Astrocyte (in vitro differentiated cells and primary cell): ENCODE results near the gene LCMT1. TPM values are rescaled to one million over a fixed set of nuclear protein-coding genes. Genes with fewer than 3 reads are reported as not detected.

Experiments used
- DNase-seq: peaks from one replicate; pipeline ENCODE4 v3.0.0-alpha.2; 2010; ENCODE audit warnings: low read depth
- FAIRE-seq: peaks from 2 replicates; lab custom pipeline; 2011; peaks lifted over from hg19 to GRCh38; lab: Jason Lieb, UNC
- H2AFZ ChIP-seq: 2 replicates; pipeline ENCODE4 v1.6.0; 2012; ENCODE audit warnings: low read depth, low read length, inconsistent platforms
- H3K27ac ChIP-seq: 2 replicates; pipeline ENCODE4 v1.5.1; 2011; ENCODE audit warnings: low read depth, low read length, inconsistent platforms
- H3K27me3 ChIP-seq: 2 replicates; pipeline ENCODE4 v1.6.0; 2011; ENCODE audit warnings: low read length, inconsistent platforms; ENCODE audit not compliant: insufficient read depth
- H3K36me3 ChIP-seq: 2 replicates; pipeline ENCODE4 v1.5.1; 2011; ENCODE audit warnings: low read length, inconsistent platforms; ENCODE audit not compliant: insufficient read depth
- H3K4me1 ChIP-seq: 2 replicates; pipeline ENCODE4 v1.5.1; 2011; ENCODE audit warnings: low read length, inconsistent platforms; ENCODE audit not compliant: insufficient read depth
- H3K4me2 ChIP-seq: 2 replicates; pipeline ENCODE4 v1.6.0; 2012; ENCODE audit warnings: low read length, inconsistent platforms
- H3K4me3 ChIP-seq: 2 replicates; pipeline ENCODE4 v1.5.1; 2011; ENCODE audit warnings: low read depth, mild to moderate bottlenecking, low read length, inconsistent platforms; ENCODE audit not compliant: insufficient read depth
- H3K79me2 ChIP-seq: 2 replicates; pipeline ENCODE4 v1.6.0; 2012; ENCODE audit warnings: mild to moderate bottlenecking, low read length, inconsistent platforms; ENCODE audit not compliant: insufficient read depth
- H3K9ac ChIP-seq: 2 replicates; pipeline ENCODE4 v1.6.0; 2012; ENCODE audit warnings: mild to moderate bottlenecking, low read length, inconsistent platforms
- H3K9me3 ChIP-seq: 2 replicates; pipeline ENCODE4 v1.5.1; 2012; ENCODE audit warnings: low read depth, mild to moderate bottlenecking, low read length, inconsistent platforms; ENCODE audit not compliant: insufficient read depth
- H4K20me1 ChIP-seq: 2 replicates; pipeline ENCODE4 v1.6.0; 2012; ENCODE audit warnings: low read length, inconsistent platforms; ENCODE audit not compliant: insufficient read depth
- H3K27ac Mint-ChIP-seq: one replicate; pipeline ENCODE4 v1.8.0; 2021; ENCODE audit warnings: mild to moderate bottlenecking, mixed read lengths; ENCODE audit not compliant: unreplicated experiment
- H3K27me3 Mint-ChIP-seq: one replicate; pipeline ENCODE4 v1.8.0; 2021; ENCODE audit warnings: low read depth, mixed read lengths; ENCODE audit not compliant: unreplicated experiment
- H3K36me3 Mint-ChIP-seq: one replicate; pipeline ENCODE4 v1.8.0; 2021; ENCODE audit warnings: low read depth, mixed read lengths; ENCODE audit not compliant: unreplicated experiment
- H3K4me1 Mint-ChIP-seq: one replicate; pipeline ENCODE4 v1.8.0; 2021; ENCODE audit warnings: low read depth, mixed read lengths; ENCODE audit not compliant: unreplicated experiment
- H3K4me3 Mint-ChIP-seq: one replicate; pipeline ENCODE4 v1.8.0; 2021; ENCODE audit warnings: mild to moderate bottlenecking, moderate library complexity, mixed read lengths; ENCODE audit not compliant: unreplicated experiment
- H3K9me3 Mint-ChIP-seq: one replicate; pipeline ENCODE4 v1.8.0; 2021; ENCODE audit warnings: mild to moderate bottlenecking, mixed read lengths; ENCODE audit not compliant: unreplicated experiment
- CTCF ChIP-seq: IDR thresholded peaks from 2 replicates; pipeline ENCODE4 v1.5.1; 2011; ENCODE audit warnings: low read depth, mild to moderate bottlenecking, inconsistent platforms, low read length, moderate library complexity; ENCODE audit not compliant: insufficient read depth
- EZH2 ChIP-seq: IDR thresholded peaks from 2 replicates; pipeline ENCODE4 v1.6.1; 2012; ENCODE audit warnings: mild to moderate bottlenecking, low read length, inconsistent platforms; ENCODE audit not compliant: insufficient read depth
- total RNA-seq: library from RNA; stranded (reverse); gene quantifications from 2 replicates; pipeline ENCODE4 v1.2.1, GENCODE V29; 2021

The LCMT1 gene
- total RNA-seq, 1 donor from 2014 or later = 46.9 TPM

GRCh38 chr16:25094596-25094995, 16.9 kb upstream of the LCMT1 start:
- Histone ChIP-seq H3K27ac (no peak overlapping the region), H3K4me3 (no peak overlapping the region), H4K20me1 (no peaks in the 10 kb centered on the region), H2AFZ (no peak overlapping the region), H3K79me2 (no peaks in the 10 kb centered on the region), H3K9me3 (no peaks in the 10 kb centered on the region), H3K27me3 (peaks cover 4% of the 10 kb centered on the region), H3K9ac (no peak overlapping the region), H3K36me3 (no peaks in the 10 kb centered on the region), H3K4me2 (no peak overlapping the region), H3K4me1 (no peaks in the 10 kb centered on the region)
- DNase-seq (no peak), FAIRE-seq (no peak)
- no peaks in the 10 kb centered on the region for H3K4me1 Mint-ChIP-seq
- H3K36me3 Mint-ChIP-seq = peaks cover 2% of the 10 kb centered on the region
- no peak overlapping the region for H3K27ac Mint-ChIP-seq
- peaks cover 2% of the 10 kb centered on the region for H3K9me3 Mint-ChIP-seq
- peaks cover 26% of the 10 kb centered on the region for H3K27me3 Mint-ChIP-seq
- TF ChIP-seq CTCF (no peak), EZH2 (no peak)
- no peak overlapping the region for H3K4me3 Mint-ChIP-seq

- FAIRE-seq (no peak), DNase-seq (no peak)
- Histone ChIP-seq H3K4me3 (no peak overlapping the region), H3K4me1 (no peaks in the 10 kb centered on the region), H3K36me3 (no peaks in the 10 kb centered on the region), H3K9me3 (no peaks in the 10 kb centered on the region), H3K27ac (no peak overlapping the region), H4K20me1 (no peaks in the 10 kb centered on the region), H3K27me3 (peaks cover 4% of the 10 kb centered on the region), H3K4me2 (no peak overlapping the region), H2AFZ (no peak overlapping the region), H3K9ac (no peak overlapping the region), H3K79me2 (no peaks in the 10 kb centered on the region)
- H3K4me1 Mint-ChIP-seq = no peaks in the 10 kb centered on the region
- H3K9me3 Mint-ChIP-seq = peaks cover 2% of the 10 kb centered on the region
- H3K27me3 Mint-ChIP-seq = peaks cover 26% of the 10 kb centered on the region
- H3K4me3 Mint-ChIP-seq = no peak overlapping the region
- H3K36me3 Mint-ChIP-seq = peaks cover 2% of the 10 kb centered on the region
- H3K27ac Mint-ChIP-seq = no peak overlapping the region
- TF ChIP-seq CTCF (no peak), EZH2 (no peak)
These were observed 15.9 kb upstream of the LCMT1 start for GRCh38 chr16:25095636-25096035.

GRCh38 chr16:25097276-25097975, 14.1 kb upstream of the LCMT1 start:
- H3K79me2 ChIP-seq = no peaks in the 10 kb centered on the region
- DNase-seq (peak; percentile 57), FAIRE-seq (peak; percentile 49)
- H3K9me3 ChIP-seq = no peaks in the 10 kb centered on the region
- no peaks in the 10 kb centered on the region for H4K20me1 ChIP-seq
- H3K36me3 ChIP-seq = no peaks in the 10 kb centered on the region
- H2AFZ ChIP-seq = no peak overlapping the region
- no peak overlapping the region for H3K27ac ChIP-seq
- H3K27me3 ChIP-seq = peaks cover 4% of the 10 kb centered on the region
- Mint-ChIP-seq H3K36me3 (no peaks in the 10 kb centered on the region), H3K4me3 (no peak overlapping the region), H3K27me3 (peaks cover 23% of the 10 kb centered on the region), H3K27ac (no peak overlapping the region), H3K4me1 (no peaks in the 10 kb centered on the region), H3K9me3 (peaks cover 2% of the 10 kb centered on the region)
- TF ChIP-seq EZH2 (no peak), CTCF (no peak)
- H3K4me2 ChIP-seq = peak overlapping the region; percentile 54
- no peaks in the 10 kb centered on the region for H3K4me1 ChIP-seq
- H3K4me3 ChIP-seq = no peak overlapping the region
- no peak overlapping the region for H3K9ac ChIP-seq
